HepG2 (cell line): ENCODE results near the gene OR10A6. TPM values are rescaled to one million over a fixed set of nuclear protein-coding genes. Genes with fewer than 3 reads are reported as not detected.

ENCODE experiments used
- ATAC-seq: fragments of 200-7000 bp; cut with Tn5 transposase; 3 replicates; pipeline ENCODE4 v1.9.1; 2020; ENCODE audit warnings: mild to moderate bottlenecking, moderate library complexity
- BruUV-seq: library from RNA; stranded (reverse); fragments of 400-500 nt; replicated peaks from 2 replicates; lab custom pipeline; 2021; lab: Mats Ljungman, UMichigan
- CTCF ChIA-PET: fragments of 300-600 bp; formaldehyde crosslinking; extraction: SDS; loops from one replicate; lab custom pipeline; 2021; ENCODE audit warnings: low total read pairs, inconsistent platforms, low intra/inter-chr PET ratio; lab: Yijun Ruan, JAX
- POLR2A ChIA-PET: fragments of 350-600 bp; sonication (Branson Sonifier 250); formaldehyde crosslinking; loops from one replicate; lab custom pipeline; 2020; ENCODE audit warnings: antibody characterized with exemption, inconsistent platforms; lab: Yijun Ruan, JAX
- DNase-seq: peaks from one replicate; pipeline ENCODE4 v3.0.0-alpha.2; 2015; ENCODE audit warnings: low spot score
- FAIRE-seq: peaks from 3 replicates; lab custom pipeline; 2011; peaks lifted over from hg19 to GRCh38; lab: Jason Lieb, UNC
- H2AFZ ChIP-seq: one replicate; pipeline ENCODE4 v1.6.1; 2011; ENCODE audit warnings: low read length, inconsistent platforms
- H3K27ac ChIP-seq: fragments of 300-600 bp; 3 replicates; pipeline ENCODE4 v1.8.0; 2011; ENCODE audit warnings: mixed run types, mild to moderate bottlenecking, mixed read lengths, low read length, inconsistent platforms; ENCODE audit not compliant: insufficient read depth; ENCODE audit errors: extremely low read length
- H3K27me3 ChIP-seq, 2 experiments: fragments of 200-600 bp in 1 of 2; 2 replicates in 1 of 2; 3 replicates in 1 of 2; pipeline versions ENCODE4 v1.6.0 to v1.8.0; 2011; ENCODE audit warnings: low read length in 2 of 2, mild to moderate bottlenecking in 2 of 2, moderate library complexity in 2 of 2, inconsistent platforms in 1 of 2; ENCODE audit not compliant: insufficient read depth in 2 of 2, control insufficient read depth in 1 of 2
- H3K36me3 ChIP-seq, 2 experiments: fragments of 200-600 bp in 1 of 2; replicated peaks in 1 of 2; 2 replicates in 1 of 2; 3 replicates in 1 of 2; pipeline versions ENCODE4 v1.5.1 to v1.8.0; 2011; ENCODE audit warnings: low read length in 2 of 2, inconsistent platforms in 1 of 2; ENCODE audit not compliant: insufficient read depth in 2 of 2, control insufficient read depth in 1 of 2
- H3K4me1 ChIP-seq: 2 replicates; pipeline ENCODE4 v1.5.1; 2012; ENCODE audit warnings: low read length, inconsistent platforms; ENCODE audit not compliant: insufficient read depth
- H3K4me2 ChIP-seq: 2 replicates; pipeline ENCODE4 v1.6.0; 2011; ENCODE audit warnings: low read depth, low read length, inconsistent platforms
- H3K4me3 ChIP-seq, 3 experiments: fragments of 200-600 bp in 1 of 3; sonication (generic), shearing (Covaris generic) in 1 of 3; replicated peaks in 1 of 3; 2 replicates each; pipeline ENCODE4 v1.5.1; 2011 to 2016; ENCODE audit warnings: low read length in 3 of 3, inconsistent platforms in 2 of 3, low read depth in 2 of 3, mild to moderate bottlenecking in 2 of 3, control low read depth in 1 of 3, mixed read lengths in 1 of 3; ENCODE audit not compliant: insufficient read depth in 1 of 3
- H3K79me2 ChIP-seq: one replicate; pipeline ENCODE4 v1.6.1; 2011; ENCODE audit warnings: low read length, inconsistent platforms; ENCODE audit not compliant: insufficient read depth
- H3K9ac ChIP-seq: 2 replicates; pipeline ENCODE4 v1.6.0; 2011; ENCODE audit warnings: mild to moderate bottlenecking, low read depth, low read length, inconsistent platforms; ENCODE audit not compliant: insufficient read depth
- H3K9me3 ChIP-seq: 2 replicates; pipeline ENCODE4 v1.5.1; 2012; ENCODE audit warnings: mild to moderate bottlenecking, low read length
- H4K20me1 ChIP-seq: 2 replicates; pipeline ENCODE4 v1.6.0; 2011; ENCODE audit warnings: inconsistent platforms, mild to moderate bottlenecking, low read length, moderate library complexity; ENCODE audit not compliant: insufficient read depth
- ATF7 ChIP-seq, 2 experiments: fragments of 450-650 bp in 1 of 2; sonication (generic) in 1 of 2; formaldehyde crosslinking in 1 of 2; IDR thresholded peaks; 2 replicates each; pipeline versions ENCODE4 v1.4.0 to v1.6.1; 2016 to 2020; ENCODE audit warnings: antibody characterized with exemption in 1 of 2, mild to moderate bottlenecking in 1 of 2, missing genetic modification reagents in 1 of 2
- CCAR2 ChIP-seq: fragments of 200-400 bp; formaldehyde crosslinking; optimal IDR thresholded peaks from 2 replicates; pipeline ENCODE3; 2018; ENCODE audit warnings: low read depth, mild to moderate bottlenecking, low read length, moderate library complexity
- CEBPB ChIP-seq: IDR thresholded peaks from 2 replicates; pipeline ENCODE4 v1.6.1; 2011; ENCODE audit warnings: low read depth, low read length, improper control_type of control experiment, borderline replicate concordance
- SATB2 ChIP-seq: sonication (generic); formaldehyde crosslinking; IDR thresholded peaks from 2 replicates; pipeline ENCODE4 v1.5.0; 2020; ENCODE audit warnings: missing genetic modification reagents
- U2AF1 ChIP-seq: fragments of 200-400 bp; formaldehyde crosslinking; optimal IDR thresholded peaks from 2 replicates; pipeline ENCODE3; 2017; ENCODE audit warnings: mild to moderate bottlenecking, low read depth, low read length
- ZNF121 ChIP-seq: sonication (generic); formaldehyde crosslinking; IDR thresholded peaks from 2 replicates; pipeline ENCODE4 v1.5.0; 2020; ENCODE audit warnings: mild to moderate bottlenecking, missing genetic modification reagents
- ZNF160 ChIP-seq: sonication (generic); formaldehyde crosslinking; IDR thresholded peaks from 2 replicates; pipeline ENCODE4 v1.8.0; 2022; ENCODE audit warnings: mild to moderate bottlenecking, inconsistent platforms, missing genetic modification reagents
- ZNF709 ChIP-seq: sonication (generic); formaldehyde crosslinking; IDR thresholded peaks from 2 replicates; pipeline ENCODE4 v1.5.0; 2020; ENCODE audit warnings: mild to moderate bottlenecking, missing genetic modification reagents
- ZNF747 ChIP-seq: sonication (generic); formaldehyde crosslinking; IDR thresholded peaks from 2 replicates; pipeline ENCODE4 v1.8.1; 2023; ENCODE audit warnings: missing genetic modification reagents, mild to moderate bottlenecking, borderline replicate concordance
- ZNF775 ChIP-seq: sonication (generic); formaldehyde crosslinking; IDR thresholded peaks from 2 replicates; pipeline ENCODE4 v1.4.0; 2020; ENCODE audit warnings: missing genetic modification reagents, mild to moderate bottlenecking, moderate library complexity, borderline replicate concordance
- ZNF879 ChIP-seq: sonication (generic); formaldehyde crosslinking; IDR thresholded peaks from 2 replicates; pipeline ENCODE4 v1.8.1; 2023; ENCODE audit warnings: missing genetic modification reagents
- WGBS: methylation state at CpG from one replicate; pipeline ENCODE4 v1.1.6; 2017; ENCODE audit warnings: low lambda C conversion rate; 5-methylcytosine and 5-hydroxymethylcytosine counted together
- in situ Hi-C: cut with HindIII; loops from 2 replicates; pipeline ENCODE4 v1.10.0; 2017; ENCODE audit warnings: low pct_unique_long_range_greater_than_20kb; ENCODE audit not compliant: extremely low pct_ligation_motif_present
- intact Hi-C: fragments of 100-400 bp; cut with micrococcal nuclease; formaldehyde crosslinking; loops from one replicate; pipeline ENCODE4 v1.10.0; 2022; ENCODE audit not compliant: unreplicated experiment
- polyA plus RNA-seq, 8 experiments: library from polyadenylated mRNA; depleted of rRNA in 3 of 8; stranded (reverse) in 7 of 8; unstranded in 1 of 8; fragments of >200 nt; fragmentation: Illumina TruSeq in 4 of 8; extraction: Trizol in 4 of 8; gene quantifications; 2 replicates each; pipeline versions ENCODE4 v1.2.1 to v1.2.3, GENCODE V29; 2011 to 2016; ENCODE audit warnings: low read depth in 4 of 8, missing spikeins in 1 of 8, mixed read lengths in 1 of 8; ENCODE audit not compliant: insufficient read depth in 1 of 8
- total RNA-seq, 5 experiments: library from RNA; depleted of rRNA; stranded (reverse); fragments of >200 nt; fragmentation: Illumina TruSeq; extraction: Trizol; gene quantifications; 2 replicates each; pipeline ENCODE4 v1.2.3, GENCODE V29; 2016; ENCODE audit warnings: low read depth in 1 of 5
- TF ChIP-seq, protein P1 (sequence below): sonication (generic); formaldehyde crosslinking; IDR thresholded peaks from 2 replicates; pipeline ENCODE4 v1.8.0; 2023; ENCODE audit warnings: mild to moderate bottlenecking, missing genetic modification reagents

The OR10A6 gene
- total and polyA plus RNA-seq, 2 of the 13 experiments (the other 11 are each of a cell fraction or from before 2014, with no cell fraction given) = not detected

DNA sequence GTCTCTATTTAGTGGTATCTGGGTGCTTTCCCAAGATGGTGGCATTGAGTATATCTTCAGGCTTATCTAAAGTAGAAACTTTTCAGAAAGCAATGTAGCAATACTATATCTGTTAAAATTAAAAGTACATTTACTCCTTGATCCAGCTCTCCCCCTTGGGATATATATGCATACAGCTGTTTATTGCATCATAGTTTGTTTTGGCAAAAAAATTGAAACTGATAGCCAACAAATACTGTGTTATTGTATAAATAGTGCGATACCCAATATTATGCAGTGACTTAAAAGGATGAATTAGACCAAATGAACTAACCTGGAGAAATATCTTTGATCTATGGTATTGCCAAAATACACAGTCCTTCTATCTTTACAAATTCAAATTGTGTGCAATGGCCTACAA, 18.9 kb upstream of the OR10A6 start:
- POLR2A ChIA-PET = no interaction called here
- in situ Hi-C loops = no loop called here
- FAIRE-seq = no peak
- H3K4me3 ChIP-seq = no peak overlapping the region
- H3K9me3 ChIP-seq = peaks cover 2% of the 10 kb centered on the region; the same call in 1 of the 2 replicates
- no peak for ATAC-seq
- H3K4me1 ChIP-seq = no peaks in the 10 kb centered on the region
- H3K79me2 ChIP-seq = no peaks in the 10 kb centered on the region
- no peaks in the 10 kb centered on the region for H3K36me3 ChIP-seq
- CTCF ChIA-PET = no interaction called here
- intact Hi-C loops = no loop called here
- TF ChIP-seq ZNF747 (CRISPR knock-in tag) = no peak
- TF ChIP-seq CEBPB = peak; percentile 39; the same call in 1 of the 2 replicates
- 0 out of 2 replicates have a peak, but pooled peaks have one; percentile 27 for TF ChIP-seq ATF7 (IDR thresholded peaks at IDR 0.05)
- TF ChIP-seq ATF7 (CRISPR knock-in tag; IDR thresholded peaks at IDR 0.05) = no peak
- no TSS peak for BruUV-seq
- no peak for DNase-seq
- no peaks in the 10 kb centered on the region for H3K27me3 ChIP-seq
- H4K20me1 ChIP-seq = no peaks in the 10 kb centered on the region
- no peak overlapping the region for H3K9ac ChIP-seq
- no peak overlapping the region for H3K4me2 ChIP-seq
- 4% methylated on average over 1 of the region's 1 CpG for WGBS
- H2AFZ ChIP-seq = no peak overlapping the region
- H3K27ac ChIP-seq = no peak overlapping the region

DNA sequence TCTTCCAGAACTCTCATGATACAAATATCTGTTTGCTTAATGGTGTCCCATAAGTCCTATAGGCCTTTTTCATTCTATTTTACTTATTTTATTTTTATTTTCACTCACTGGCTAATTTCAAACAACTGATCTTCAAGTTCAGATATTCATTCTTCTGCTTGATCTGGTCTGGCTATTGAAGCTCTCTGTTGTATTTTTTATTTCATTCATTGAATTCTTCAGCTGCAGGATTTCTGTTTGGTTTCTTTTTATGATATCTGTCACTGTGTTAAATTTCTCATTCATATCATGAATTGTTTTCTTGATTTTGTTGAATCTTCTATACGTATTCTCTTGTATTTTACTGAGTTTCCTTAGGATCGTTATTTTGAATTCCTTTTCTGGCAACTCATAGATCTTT, 13.1 kb upstream of the OR10A6 start:
- TF ChIP-seq ZNF775 (CRISPR knock-in tag) (no peak), U2AF1 (no peak), ZNF709 (no peak), SATB2 (CRISPR knock-in tag) (no peak), ZNF160 (CRISPR knock-in tag) (peak; percentile 96), ZNF879 (CRISPR knock-in tag) (no peak), ZNF121 (CRISPR knock-in tag) (no peak), CCAR2 (no peak)
- TF ChIP-seq, protein P1, sequence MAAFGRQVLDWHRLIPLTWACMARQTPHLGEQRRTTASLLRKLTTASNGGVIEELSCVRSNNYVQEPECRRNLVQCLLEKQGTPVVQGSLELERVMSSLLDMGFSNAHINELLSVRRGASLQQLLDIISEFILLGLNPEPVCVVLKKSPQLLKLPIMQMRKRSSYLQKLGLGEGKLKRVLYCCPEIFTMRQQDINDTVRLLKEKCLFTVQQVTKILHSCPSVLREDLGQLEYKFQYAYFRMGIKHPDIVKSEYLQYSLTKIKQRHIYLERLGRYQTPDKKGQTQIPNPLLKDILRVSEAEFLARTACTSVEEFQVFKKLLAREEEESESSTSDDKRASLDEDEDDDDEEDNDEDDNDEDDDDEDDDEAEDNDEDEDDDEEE (CRISPR knock-in tag) = no peak
- H4K20me1 ChIP-seq = no peaks in the 10 kb centered on the region
- 9% methylated on average over 2 of the region's 2 CpGs for WGBS
- H3K9ac ChIP-seq = no peak overlapping the region
- CTCF ChIA-PET = no interaction called here
- intact Hi-C loops (no loop called here), in situ Hi-C loops (no loop called here)
- H3K27ac ChIP-seq = no peak overlapping the region
- FAIRE-seq = no peak
- no peaks in the 10 kb centered on the region for H3K27me3 ChIP-seq
- no peak for DNase-seq
- H3K4me3 ChIP-seq = no peak overlapping the region
- no peaks in the 10 kb centered on the region for H3K79me2 ChIP-seq
- ATAC-seq = no peak
- H3K9me3 ChIP-seq = peaks cover 21% of the 10 kb centered on the region; the same call in 1 of the 2 replicates
- POLR2A ChIA-PET = no interaction called here
- H3K36me3 ChIP-seq = no peaks in the 10 kb centered on the region
- H3K4me2 ChIP-seq = no peak overlapping the region
- H3K4me1 ChIP-seq = no peaks in the 10 kb centered on the region
- H2AFZ ChIP-seq = no peak overlapping the region
- no TSS peak for BruUV-seq
